ENCODE measurements around the gene ISL1. TPM values are rescaled to one million over a fixed set of nuclear protein-coding genes. Genes with fewer than 3 reads are reported as not detected.

ISL1 gene
- total RNA-seq, 1 experiment from 2014 or later: 1.3 TPM

GRCh38 chr5:51395245-51395644 lies 12.0 kb downstream of the ISL1 start:
- Histone ChIP-seq H4K20me1 (ENCODE audit: insufficient read depth) (no peaks in the 10 kb centered on the region; the same call in 1 of the 2 replicates), H3K27ac (ENCODE audit: low read depth, low read length) (no peak overlapping the region), H3K4me2 (ENCODE audit: low read length) (no peak overlapping the region), H3K9me2 (ENCODE audit: insufficient read depth) (no peaks in the 10 kb centered on the region), H3K9ac (ENCODE audit: low read length) (no peak overlapping the region), H3K9me3 (ENCODE audit: control insufficient read depth in 1 of 2, insufficient read depth in 1 of 2, low read depth in 1 of 2, low read length in 2 of 2) (no peaks in the 10 kb centered on the region; a peak in 1 of 4 replicates), H3K4me1 (ENCODE audit: control insufficient read depth in 1 of 2, insufficient read depth in 2 of 2, low read length in 2 of 2) (peaks cover 0 to 6% of the 10 kb centered on the region in 2 experiments; a peak in 1 of 4 replicates), H3K4me3 (replicated peaks in 1 of 2; ENCODE audit: low read depth in 1 of 2, low read length in 2 of 2) (no peak overlapping the region), H3K79me2 (ENCODE audit: insufficient read depth, low read length) (no peaks in the 10 kb centered on the region), H3K27me3 (ENCODE audit: insufficient read depth, low read length) (no peaks in the 10 kb centered on the region), H2AFZ (ENCODE audit: low read depth, low read length, poor library complexity, severe bottlenecking) (no peak overlapping the region), H3K36me3 (ENCODE audit: control insufficient read depth in 1 of 2, insufficient read depth in 2 of 2, low read length in 2 of 2) (no peaks in the 10 kb centered on the region)
- no TSS peak for BruUV-seq (replicated peaks)
- ChIA-PET RAD21 (ENCODE audit: low non-redundant PET in 1 of 2, low total read pairs in 2 of 2, uncharacterized antibody in 2 of 2, unreplicated experiment in 2 of 2) (no interaction called here), POLR2A (no interaction called here), CTCF (no interaction called here)
- DNase-seq (ENCODE audit: low read depth, low spot score): no peak
- intact Hi-C loops (cut with micrococcal nuclease): no loop called here
- no peak for ATAC-seq
- no peak for TF ChIP-seq ATF3 (IDR thresholded peaks at IDR 0.05)
- TF ChIP-seq ZNF274 (IDR thresholded peaks at IDR 0.05; ENCODE audit: low read depth, low read length): no peak
- no peak for TF ChIP-seq TCF7L2 (IDR thresholded peaks at IDR 0.05; ENCODE audit: borderline replicate concordance, extremely low read depth, insufficient read depth, insufficient read length)
- no peak for TF ChIP-seq ZFX (IDR thresholded peaks at IDR 0.05)
- TF ChIP-seq EZH2phosphoT487 (IDR thresholded peaks at IDR 0.05; ENCODE audit: borderline replicate concordance): no peak
- no peak for TF ChIP-seq POLR2AphosphoS5 (IDR thresholded peaks at IDR 0.05; ENCODE audit: low read depth, low read length)
- TF ChIP-seq SP1 (IDR thresholded peaks at IDR 0.05; ENCODE audit: low read depth): no peak
- TF ChIP-seq ELF1 (IDR thresholded peaks at IDR 0.05; ENCODE audit: borderline replicate concordance, low read depth): no peak
- TF ChIP-seq CEBPB (IDR thresholded peaks at IDR 0.05; ENCODE audit: low read depth): no peak
- no peak for TF ChIP-seq SRF (IDR thresholded peaks at IDR 0.05; ENCODE audit: low read depth)
- TF ChIP-seq RAD21 (IDR thresholded peaks at IDR 0.05; ENCODE audit: low read depth): no peak
- no peak for TF ChIP-seq POLR2A (IDR thresholded peaks at IDR 0.05; ENCODE audit: borderline replicate concordance, extremely low read depth, insufficient read depth, insufficient read length)

Measured in HCT116 (cell line).